B cell (primary cell): ENCODE measurements around the gene CHTOP. TPM values are rescaled to one million over a fixed set of nuclear protein-coding genes. Genes with fewer than 3 reads are reported as not detected.

Source experiments
- ATAC-seq: fragments of 200-7000 bp; cut with Tn5 transposase; one replicate; pipeline ENCODE4 v1.10.0; 2021; ENCODE audit warnings: low read depth, mild to moderate bottlenecking, moderate number of reproducible peaks, moderate library complexity
- CTCF ChIA-PET: fragments of 350-600 bp; sonication (Branson Sonifier 250); formaldehyde crosslinking; loops from one replicate; lab custom pipeline; 2021; ENCODE audit warnings: antibody characterized with exemption, inconsistent platforms; lab: Charles Lee
- POLR2A ChIA-PET: fragments of 350-600 bp; sonication (Branson Sonifier 250); formaldehyde crosslinking; loops from one replicate; lab custom pipeline; 2021; ENCODE audit warnings: antibody characterized with exemption; lab: Charles Lee
- DNase-seq: peaks from one replicate; pipeline ENCODE4 v3.0.0; 2013
- H2AFZ ChIP-seq: 2 replicates; pipeline ENCODE4 v1.6.1; 2012; ENCODE audit warnings: mild to moderate bottlenecking, low read depth, low read length; ENCODE audit not compliant: insufficient read depth, poor library complexity, severe bottlenecking
- H3K27ac ChIP-seq, 2 donors: 1 replicate in 1 of 2; 2 replicates in 1 of 2; pipeline ENCODE4 v1.5.1; 2012 to 2013; ENCODE audit warnings: low read length in 2 of 2, mild to moderate bottlenecking in 2 of 2, moderate library complexity in 1 of 2
- H3K27me3 ChIP-seq, 4 experiments: fragments of 200-600 bp in 1 of 4; sonication (generic) in 1 of 4; replicated peaks in 1 of 4; 1 replicate in 2 of 4; 2 replicates in 2 of 4; pipeline versions ENCODE4 v1.6.1 to v1.7.0; 2013 to 2016; ENCODE audit warnings: low read length in 3 of 4, mild to moderate bottlenecking in 2 of 4, mixed read lengths in 1 of 4, moderate library complexity in 1 of 4; ENCODE audit not compliant: insufficient read depth in 4 of 4, control insufficient read depth in 3 of 4; ENCODE audit errors: control extremely low read depth in 1 of 4
- H3K36me3 ChIP-seq, 2 experiments: replicated peaks in 1 of 2; 1 replicate in 1 of 2; 2 replicates in 1 of 2; pipeline versions ENCODE4 v1.6.1 to v1.7.1; 2013; ENCODE audit warnings: low read length in 1 of 2; ENCODE audit not compliant: insufficient read depth in 2 of 2, control insufficient read depth in 1 of 2; ENCODE audit errors: control extremely low read depth in 1 of 2, extremely low read depth in 1 of 2
- H3K4me1 ChIP-seq, 2 donors: fragments of 200-600 bp in 1 of 2; sonication (generic) in 1 of 2; 1 replicate in 1 of 2; 2 replicates in 1 of 2; pipeline versions ENCODE4 v1.5.1 to v1.6.1; 2013 to 2017; ENCODE audit warnings: low read length in 2 of 2; ENCODE audit not compliant: control insufficient read depth in 2 of 2, insufficient read depth in 2 of 2
- H3K4me2 ChIP-seq: replicated peaks from 2 replicates; pipeline ENCODE3; 2012; ENCODE audit warnings: mild to moderate bottlenecking, low read depth, low read length; ENCODE audit not compliant: poor library complexity, severe bottlenecking
- H3K4me3 ChIP-seq, 5 experiments: fragments of 200-600 bp in 1 of 5; sonication (generic) in 1 of 5; 1 replicate in 3 of 5; 2 replicates in 2 of 5; pipeline versions ENCODE4 v1.5.1 to v1.7.0; 2011 to 2016; ENCODE audit warnings: low read length in 4 of 5, mild to moderate bottlenecking in 4 of 5, low read depth in 2 of 5, control low read depth in 1 of 5, moderate library complexity in 1 of 5; ENCODE audit not compliant: insufficient read depth in 1 of 5; ENCODE audit errors: control extremely low read depth in 1 of 5, extremely low read depth in 1 of 5
- H3K79me2 ChIP-seq: fragments of 200-600 bp; sonication (generic); one replicate; pipeline ENCODE4 v1.6.0; 2016; ENCODE audit warnings: low read length; ENCODE audit not compliant: control insufficient read depth, insufficient read depth
- H3K9ac ChIP-seq: fragments of 200-600 bp; sonication (generic); 2 replicates; pipeline ENCODE4 v1.6.1; 2017; ENCODE audit warnings: mild to moderate bottlenecking, low read length, moderate library complexity
- H3K9me3 ChIP-seq, 3 donors: one replicate each; pipeline versions ENCODE4 v1.6.1 to v1.7.1; 2013; ENCODE audit warnings: low read length in 2 of 3; ENCODE audit not compliant: control insufficient read depth in 2 of 3, insufficient read depth in 1 of 3; ENCODE audit errors: control extremely low read depth in 1 of 3
- H4K20me1 ChIP-seq: 2 replicates; pipeline ENCODE4 v1.6.0; 2012; ENCODE audit warnings: mild to moderate bottlenecking, low read length; ENCODE audit not compliant: insufficient read depth, control insufficient read depth, poor library complexity, severe bottlenecking
- H3K27ac Mint-ChIP-seq: one replicate; pipeline ENCODE4 v1.8.0; 2021; ENCODE audit warnings: mixed read lengths
- H3K27me3 Mint-ChIP-seq: one replicate; pipeline ENCODE4 v1.8.0; 2021; ENCODE audit warnings: mixed read lengths
- H3K4me1 Mint-ChIP-seq: one replicate; pipeline ENCODE4 v1.8.0; 2021; ENCODE audit warnings: mixed read lengths
- H3K4me3 Mint-ChIP-seq: one replicate; pipeline ENCODE4 v1.8.0; 2021; ENCODE audit warnings: mixed read lengths
- H3K9me3 Mint-ChIP-seq: one replicate; pipeline ENCODE4 v1.8.0; 2022; ENCODE audit warnings: mixed read lengths; ENCODE audit not compliant: insufficient read depth
- CTCF ChIP-seq: fragments of 200-600 bp; IDR thresholded peaks from one replicate; pipeline ENCODE4 v1.8.0; 2022; ENCODE audit warnings: antibody characterized with exemption, mild to moderate bottlenecking
- EZH2 ChIP-seq: IDR thresholded peaks from 2 replicates; pipeline ENCODE4 v1.6.1; 2012; ENCODE audit warnings: borderline replicate concordance, low read depth, mild to moderate bottlenecking, moderate library complexity, low read length; ENCODE audit not compliant: insufficient read depth, poor library complexity, severe bottlenecking
- WGBS: methylation state at CpG from one replicate; pipeline ENCODE4 v1.1.5; 2013; ENCODE audit warnings: missing lambda C conversion rate; ENCODE audit not compliant: insufficient coverage; 5-methylcytosine and 5-hydroxymethylcytosine counted together
- intact Hi-C: fragments of 100-400 bp; cut with micrococcal nuclease; formaldehyde crosslinking; loops from one replicate; pipeline ENCODE4 v1.10.0; 2022
- polyA plus RNA-seq: library from polyadenylated mRNA; depleted of rRNA; stranded (reverse); fragments of >200 nt; gene quantifications from 2 replicates; pipeline ENCODE4 v1.2.3, GENCODE V29; 2012
- total RNA-seq, 2 donors: library from RNA; stranded (reverse); fragments of 120-200 nt in 1 of 2; gene quantifications; 1 replicate in 1 of 2; 2 replicates in 1 of 2; pipeline versions ENCODE4 v1.2.3 to v1.2.4, GENCODE V29; 2013 to 2022

The CHTOP gene
- total and polyA plus RNA-seq, 2 donors (not counting 1 experiment from before 2014, with no cell fraction given) = 87.0 to 156 TPM

- no peaks in the 10 kb centered on the region for H3K27me3 Mint-ChIP-seq
- Histone ChIP-seq H3K9ac (peak overlapping the region; percentile 99), H3K4me1 (peaks cover 9 to 30% of the 10 kb centered on the region in 2 donors), H4K20me1 (peaks cover 17% of the 10 kb centered on the region), H3K36me3 (peaks cover 15 to 25% of the 10 kb centered on the region in 2 experiments), H3K27ac (peak overlapping the region; percentile 97 to 99), H3K9me3 (peaks cover 0 to 7% (median 0%) of the 10 kb centered on the region in 3 donors), H3K4me2 (peak overlapping the region; percentile 76), H3K79me2 (peaks cover 40% of the 10 kb centered on the region), H3K4me3 (peak overlapping the region in 4 of 5 experiments; percentile 41 to 100 (median 94)), H3K27me3 (no peaks in the 10 kb centered on the region), H2AFZ (no peak overlapping the region)
- TF ChIP-seq EZH2 (no peak), CTCF (no peak)
- H3K9me3 Mint-ChIP-seq = no peaks in the 10 kb centered on the region
- peak overlapping the region; percentile 97 for H3K4me3 Mint-ChIP-seq
- CTCF ChIA-PET = interaction anchor here (0.9 to 3.3 kb wide), 5 partner anchors 29 to 639 kb away, joined by 3 to 32 read pairs (median 6); no protein-coding TSS in a partner anchor
- POLR2A ChIA-PET = interaction anchor here (0.8 to 2.7 kb wide), 23 partner anchors 10 to 587 kb away, joined by 3 to 17 read pairs (median 5); partner anchors contain the start of genes CREB3L4, ILF2, INTS3 and JTB
- intact Hi-C loops = loop anchor here (1.0 to 10.0 kb wide), 6 partner anchors 35 to 150 kb away; partner anchors contain the start of gene S100A6
- WGBS = 70% methylated on average over 11 of the region's 18 CpGs
- ATAC-seq (no peak), DNase-seq (no peak)
- peak overlapping the region; percentile 100 for H3K27ac Mint-ChIP-seq
- H3K4me1 Mint-ChIP-seq = peaks cover 42% of the 10 kb centered on the region
Observed at GRCh38 chr1:153633161-153633753, 609 bp upstream of the CHTOP start.

- no peak overlapping the region for H3K9ac ChIP-seq
- peaks cover 39% of the 10 kb centered on the region for H3K4me1 Mint-ChIP-seq
- DNase-seq (no peak), ATAC-seq (no peak)
- H3K27ac Mint-ChIP-seq = peak overlapping the region; percentile 50
- no peak overlapping the region for H2AFZ ChIP-seq
- peak overlapping the region; percentile 76 for H3K4me2 ChIP-seq
- H3K27me3 ChIP-seq = no peaks in the 10 kb centered on the region
- H3K4me3 ChIP-seq = no peak overlapping the region
- intact Hi-C loops = loop anchor here (10.0 kb wide), 1 partner anchor 101 kb away; the partner anchor contains the start of gene S100A6
- H3K4me3 Mint-ChIP-seq = peak overlapping the region; percentile 72
- H3K27me3 Mint-ChIP-seq = no peaks in the 10 kb centered on the region
- H3K27ac ChIP-seq = peak overlapping the region in 1 of 2 donors; percentile 0
- CTCF ChIA-PET = interaction anchor here (3.3 kb wide), 1 partner anchor 65 kb away, joined by 32 read pairs; no protein-coding TSS in a partner anchor
- 90% methylated on average over 3 of the region's 7 CpGs for WGBS
- H3K79me2 ChIP-seq = peaks cover 65% of the 10 kb centered on the region
- peaks cover 0 to 7% (median 0%) of the 10 kb centered on the region in 3 donors for H3K9me3 ChIP-seq
- peaks cover 9 to 24% of the 10 kb centered on the region in 2 donors for H3K4me1 ChIP-seq
- no peaks in the 10 kb centered on the region for H3K9me3 Mint-ChIP-seq
- POLR2A ChIA-PET = interaction anchor here (0.6 kb wide), 1 partner anchor 1623 kb away, joined by 3 read pairs; no protein-coding TSS in a partner anchor
- H4K20me1 ChIP-seq = peaks cover 18% of the 10 kb centered on the region
- H3K36me3 ChIP-seq = peaks cover 27 to 50% of the 10 kb centered on the region in 2 experiments
- TF ChIP-seq CTCF (no peak), EZH2 (no peak)
Observed at GRCh38 chr1:153635872-153636271, 2.0 kb downstream of the CHTOP start.
